Endothelial cell of umbilical vein (primary cell): Measurements from ENCODE around the gene HSP90AB1. TPM values are rescaled to one million over a fixed set of nuclear protein-coding genes. Genes with fewer than 3 reads are reported as not detected.

Experiments
- BruUV-seq: library from RNA; stranded (reverse); fragments of 400-500 nt; replicated peaks from 2 replicates; lab custom pipeline; 2021; lab: Mats Ljungman, UMichigan
- CTCF ChIA-PET: fragments of 300-600, 350-600 bp; sonication (Branson Sonifier 250); formaldehyde crosslinking; loops from one replicate; lab custom pipeline; 2021; ENCODE audit warnings: antibody characterized with exemption, inconsistent platforms; lab: Charles Lee
- POLR2A ChIA-PET: fragments of 300-600, 350-600 bp; sonication (Branson Sonifier 250); formaldehyde crosslinking; loops from one replicate; lab custom pipeline; 2021; ENCODE audit warnings: antibody characterized with exemption, inconsistent platforms; lab: Charles Lee
- DNase-seq: peaks from one replicate; pipeline ENCODE4 v3.0.0-alpha.2; 2011; ENCODE audit warnings: low read depth, low spot score
- FAIRE-seq: peaks from 2 replicates; lab custom pipeline; 2011; peaks lifted over from hg19 to GRCh38; lab: Jason Lieb, UNC
- H2AFZ ChIP-seq: 2 replicates; pipeline ENCODE4 v1.6.0; 2012; ENCODE audit warnings: low read depth, low read length, control low read depth, inconsistent platforms
- H3K27ac ChIP-seq: 2 replicates; pipeline ENCODE4 v1.5.1; 2011; ENCODE audit warnings: low read depth, mild to moderate bottlenecking, control low read depth, low read length, moderate library complexity; ENCODE audit not compliant: insufficient read depth
- H3K27me3 ChIP-seq, 2 experiments: 2 replicates each; pipeline versions ENCODE4 v1.6.0 to v1.6.1; 2011; ENCODE audit warnings: low read length in 2 of 2, mixed read lengths in 1 of 2; ENCODE audit not compliant: control insufficient read depth in 2 of 2, insufficient read depth in 2 of 2
- H3K36me3 ChIP-seq, 2 experiments: 2 replicates in 1 of 2; 3 replicates in 1 of 2; pipeline ENCODE4 v1.5.1; 2011; ENCODE audit warnings: low read length in 2 of 2, mild to moderate bottlenecking in 1 of 2, moderate library complexity in 1 of 2; ENCODE audit not compliant: control insufficient read depth in 2 of 2, insufficient read depth in 2 of 2; ENCODE audit errors: extremely low read depth in 1 of 2
- H3K4me1 ChIP-seq: 3 replicates; pipeline ENCODE4 v1.5.1; 2011; ENCODE audit warnings: mild to moderate bottlenecking, low read length; ENCODE audit not compliant: control insufficient read depth, insufficient read depth; ENCODE audit errors: extremely low read depth
- H3K4me2 ChIP-seq: 2 replicates; pipeline ENCODE4 v1.6.1; 2011; ENCODE audit warnings: low read length, control low read depth, mixed read lengths; ENCODE audit not compliant: insufficient read depth
- H3K4me3 ChIP-seq, 3 experiments: fragments of 200-600 bp in 1 of 3; sonication (generic), shearing (Covaris generic) in 1 of 3; replicated peaks in 1 of 3; 2 replicates each; pipeline ENCODE4 v1.5.1; 2011 to 2016; ENCODE audit warnings: control low read depth in 3 of 3, low read length in 3 of 3, mild to moderate bottlenecking in 2 of 3, inconsistent platforms in 1 of 3, low read depth in 1 of 3, moderate library complexity in 1 of 3; ENCODE audit not compliant: insufficient read depth in 1 of 3
- H3K79me2 ChIP-seq: 2 replicates; pipeline ENCODE4 v1.6.0; 2012; ENCODE audit warnings: low read length, inconsistent platforms; ENCODE audit not compliant: control insufficient read depth, insufficient read depth
- H3K9ac ChIP-seq: replicated peaks from 2 replicates; pipeline ENCODE3; 2011; ENCODE audit warnings: low read length, control low read depth; ENCODE audit not compliant: insufficient read depth; ENCODE audit errors: extremely low read depth
- H3K9me1 ChIP-seq: replicated peaks from 3 replicates; pipeline ENCODE4 v1.6.0; 2011; ENCODE audit warnings: mild to moderate bottlenecking, low read length; ENCODE audit not compliant: control insufficient read depth, insufficient read depth; ENCODE audit errors: extremely low read depth
- H3K9me3 ChIP-seq: replicated peaks from 2 replicates; pipeline ENCODE4 v1.5.1; 2012; ENCODE audit warnings: low read length, inconsistent platforms; ENCODE audit not compliant: control insufficient read depth, insufficient read depth
- H4K20me1 ChIP-seq: replicated peaks from 2 replicates; pipeline ENCODE3; 2011; ENCODE audit warnings: mild to moderate bottlenecking, low read length; ENCODE audit not compliant: control insufficient read depth, insufficient read depth; ENCODE audit errors: extremely low read depth
- EZH2 ChIP-seq: IDR thresholded peaks from 2 replicates; pipeline ENCODE4 v1.6.1; 2012; ENCODE audit warnings: borderline replicate concordance, low read depth, mild to moderate bottlenecking, moderate library complexity, low read length, inconsistent platforms; ENCODE audit not compliant: severe bottlenecking
- JUN ChIP-seq: IDR thresholded peaks from 2 replicates; pipeline ENCODE4 v1.6.1; 2011; ENCODE audit warnings: borderline replicate concordance, low read depth; ENCODE audit not compliant: insufficient read length, insufficient read depth
- MYC ChIP-seq: IDR thresholded peaks from one replicate; pipeline ENCODE4 v1.6.1; 2011; ENCODE audit warnings: mild to moderate bottlenecking, low read depth, low read length
- POLR2A ChIP-seq: IDR thresholded peaks from 2 replicates; pipeline ENCODE4 v1.6.1; 2012; ENCODE audit warnings: low read depth, mild to moderate bottlenecking, control low read depth, low read length
- POLR2AphosphoS5 ChIP-seq: IDR thresholded peaks from 2 replicates; pipeline ENCODE4 v1.6.1; 2012; ENCODE audit warnings: low read depth, mild to moderate bottlenecking, control low read depth, low read length, moderate library complexity; ENCODE audit not compliant: insufficient read depth
- dilution Hi-C: fragments of 300-500 bp; cut with MboI; formaldehyde crosslinking; loops from one replicate; pipeline ENCODE4 v1.15.0; 2019; ENCODE audit warnings: low sequenced_read_pairs; ENCODE audit not compliant: extremely low pct_ligation_motif_present
- intact Hi-C: fragments of 100-400 bp; cut with micrococcal nuclease; formaldehyde crosslinking; loops from one replicate; pipeline ENCODE4 v1.10.0; 2022
- polyA plus RNA-seq, 4 experiments: library from polyadenylated mRNA; depleted of rRNA in 3 of 4; stranded (reverse) in 3 of 4; unstranded in 1 of 4; fragments of >200 nt; gene quantifications; 2 replicates each; pipeline versions ENCODE4 v1.2.1 to v1.2.3, GENCODE V29; 2011 to 2012; ENCODE audit warnings: missing spikeins in 1 of 4
- total RNA-seq: library from RNA; stranded (reverse); gene quantifications from 2 replicates; pipeline ENCODE4 v1.2.3, GENCODE V29; 2021
- TF ChIP-seq, protein P1 (sequence below), 2 donors: IDR thresholded peaks; 1 replicate in 1 of 2; 2 replicates in 1 of 2; pipeline ENCODE4 v1.5.1; 2011; ENCODE audit warnings: low read length in 2 of 2, mild to moderate bottlenecking in 2 of 2, moderate library complexity in 2 of 2, control low read depth in 1 of 2, inconsistent platforms in 1 of 2, low read depth in 1 of 2; ENCODE audit not compliant: insufficient read depth in 1 of 2; ENCODE audit errors: extremely low read depth in 1 of 2
- TF ChIP-seq, protein P2 (sequence below): IDR thresholded peaks from 2 replicates; pipeline ENCODE4 v1.6.1; 2011; ENCODE audit not compliant: insufficient read depth, insufficient read length

The HSP90AB1 gene
- total and polyA plus RNA-seq, 2 donors (not counting 3 experiments of a cell fraction or from before 2014, with no cell fraction given): 824 to 1,201 TPM

DNA sequence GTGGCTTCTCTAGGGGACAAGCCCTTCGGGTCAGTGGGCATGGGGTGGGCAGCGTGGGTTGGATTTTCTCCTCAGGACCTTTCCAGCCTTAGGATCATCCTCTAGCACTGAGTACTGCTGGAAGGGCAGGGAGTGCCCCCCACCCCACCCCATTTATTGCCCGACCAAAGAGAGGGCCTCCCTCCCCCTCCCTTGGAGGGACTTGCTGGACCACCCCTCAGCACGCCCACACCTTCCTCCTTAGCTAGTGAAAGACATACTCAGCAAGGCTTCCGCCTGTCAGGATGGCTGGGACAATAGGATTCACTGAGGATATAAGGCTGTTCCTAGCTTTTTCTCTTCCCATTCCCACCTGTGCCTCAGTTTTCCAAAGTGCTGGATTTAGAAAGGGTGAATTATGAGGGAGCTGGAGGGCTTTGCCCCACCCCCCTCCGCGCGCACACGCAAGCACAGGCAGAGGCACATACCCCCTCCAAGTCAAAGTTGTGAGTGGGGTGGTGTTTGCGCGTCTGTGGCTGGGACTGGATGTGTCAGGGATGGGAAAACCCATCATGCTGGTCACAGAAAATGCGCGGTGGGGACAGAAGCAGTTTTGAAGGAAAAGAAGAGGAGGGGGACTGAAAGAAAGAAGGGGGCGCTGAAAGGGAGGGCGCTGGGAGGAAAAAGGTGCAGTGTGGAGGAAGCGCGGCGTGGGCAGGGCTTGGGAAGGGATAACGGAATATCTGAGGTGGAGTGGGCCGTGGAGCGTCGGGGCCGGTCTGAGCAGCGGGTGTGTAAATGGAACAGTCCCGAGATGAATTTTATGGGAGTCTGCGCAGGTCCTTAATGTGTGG lies 24.2 kb upstream of the HSP90AB1 start:
- ChIA-PET CTCF (interaction anchor here (1.0 to 9.2 kb wide), 13 partner anchors 12 to 126 kb away, joined by 3 to 91 read pairs (median 7); partner anchors contain the start of gene HSP90AB1), POLR2A (interaction anchor here (1.0 to 5.3 kb wide), 2 partner anchors 24 to 46 kb away, joined by 3 to 34 read pairs; partner anchors contain the start of gene HSP90AB1)
- Histone ChIP-seq H3K4me2 (peak overlapping the region; percentile 86), H3K9me1 (no peaks in the 10 kb centered on the region), H3K27ac (peak overlapping the region; percentile 97), H4K20me1 (no peaks in the 10 kb centered on the region), H3K27me3 (no peaks in the 10 kb centered on the region), H3K4me3 (peak overlapping the region; percentile 32 to 64 (median 56)), H3K79me2 (peaks cover 67% of the 10 kb centered on the region), H3K9me3 (no peaks in the 10 kb centered on the region), H2AFZ (no peak overlapping the region), H3K36me3 (no peaks in the 10 kb centered on the region), H3K9ac (peak overlapping the region; percentile 59), H3K4me1 (peaks cover 64% of the 10 kb centered on the region)
- dilution Hi-C loops: no loop called here
- no TSS peak for BruUV-seq
- intact Hi-C loops: loop anchor here (1.0 kb wide), 1 partner anchor 117 kb away; no protein-coding TSS in a partner anchor
- TF ChIP-seq, protein P1, sequence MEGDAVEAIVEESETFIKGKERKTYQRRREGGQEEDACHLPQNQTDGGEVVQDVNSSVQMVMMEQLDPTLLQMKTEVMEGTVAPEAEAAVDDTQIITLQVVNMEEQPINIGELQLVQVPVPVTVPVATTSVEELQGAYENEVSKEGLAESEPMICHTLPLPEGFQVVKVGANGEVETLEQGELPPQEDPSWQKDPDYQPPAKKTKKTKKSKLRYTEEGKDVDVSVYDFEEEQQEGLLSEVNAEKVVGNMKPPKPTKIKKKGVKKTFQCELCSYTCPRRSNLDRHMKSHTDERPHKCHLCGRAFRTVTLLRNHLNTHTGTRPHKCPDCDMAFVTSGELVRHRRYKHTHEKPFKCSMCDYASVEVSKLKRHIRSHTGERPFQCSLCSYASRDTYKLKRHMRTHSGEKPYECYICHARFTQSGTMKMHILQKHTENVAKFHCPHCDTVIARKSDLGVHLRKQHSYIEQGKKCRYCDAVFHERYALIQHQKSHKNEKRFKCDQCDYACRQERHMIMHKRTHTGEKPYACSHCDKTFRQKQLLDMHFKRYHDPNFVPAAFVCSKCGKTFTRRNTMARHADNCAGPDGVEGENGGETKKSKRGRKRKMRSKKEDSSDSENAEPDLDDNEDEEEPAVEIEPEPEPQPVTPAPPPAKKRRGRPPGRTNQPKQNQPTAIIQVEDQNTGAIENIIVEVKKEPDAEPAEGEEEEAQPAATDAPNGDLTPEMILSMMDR (IDR thresholded peaks at IDR 0.05; ENCODE audit: extremely low read depth in 1 of 2, insufficient read depth in 1 of 2, low read depth in 1 of 2, low read length in 2 of 2): no peak
- TF ChIP-seq EZH2 (no peak), MYC (no peak), JUN (no peak), POLR2AphosphoS5 (no peak), POLR2A (no peak)
- TF ChIP-seq, protein P2, sequence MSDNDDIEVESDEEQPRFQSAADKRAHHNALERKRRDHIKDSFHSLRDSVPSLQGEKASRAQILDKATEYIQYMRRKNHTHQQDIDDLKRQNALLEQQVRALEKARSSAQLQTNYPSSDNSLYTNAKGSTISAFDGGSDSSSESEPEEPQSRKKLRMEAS: no peak
- peak; percentile 44 for FAIRE-seq
- peak; percentile 61 for DNase-seq
